ENCODE measurements around the gene FANCC.

DNA sequence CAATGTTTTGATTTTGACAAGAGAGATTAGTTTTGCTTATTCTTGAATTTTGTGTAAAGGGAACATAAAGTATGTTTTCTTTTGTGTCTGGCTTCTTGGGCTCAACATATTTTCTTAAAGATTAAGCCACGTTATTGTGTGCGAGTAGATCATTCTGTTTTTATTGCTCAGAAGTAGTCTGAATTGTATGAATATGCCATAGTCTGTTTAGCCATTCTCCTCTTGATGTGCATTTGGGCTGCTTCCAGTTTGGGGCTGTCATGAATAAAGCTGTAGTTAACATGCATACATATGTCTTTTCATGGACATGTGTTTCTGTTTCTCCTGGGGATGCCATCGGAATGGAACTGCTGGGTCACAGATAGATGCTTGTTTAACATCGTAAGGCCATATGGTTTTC is 198.9 kb downstream of the FANCC start:
- TF ChIP-seq, protein P1, sequence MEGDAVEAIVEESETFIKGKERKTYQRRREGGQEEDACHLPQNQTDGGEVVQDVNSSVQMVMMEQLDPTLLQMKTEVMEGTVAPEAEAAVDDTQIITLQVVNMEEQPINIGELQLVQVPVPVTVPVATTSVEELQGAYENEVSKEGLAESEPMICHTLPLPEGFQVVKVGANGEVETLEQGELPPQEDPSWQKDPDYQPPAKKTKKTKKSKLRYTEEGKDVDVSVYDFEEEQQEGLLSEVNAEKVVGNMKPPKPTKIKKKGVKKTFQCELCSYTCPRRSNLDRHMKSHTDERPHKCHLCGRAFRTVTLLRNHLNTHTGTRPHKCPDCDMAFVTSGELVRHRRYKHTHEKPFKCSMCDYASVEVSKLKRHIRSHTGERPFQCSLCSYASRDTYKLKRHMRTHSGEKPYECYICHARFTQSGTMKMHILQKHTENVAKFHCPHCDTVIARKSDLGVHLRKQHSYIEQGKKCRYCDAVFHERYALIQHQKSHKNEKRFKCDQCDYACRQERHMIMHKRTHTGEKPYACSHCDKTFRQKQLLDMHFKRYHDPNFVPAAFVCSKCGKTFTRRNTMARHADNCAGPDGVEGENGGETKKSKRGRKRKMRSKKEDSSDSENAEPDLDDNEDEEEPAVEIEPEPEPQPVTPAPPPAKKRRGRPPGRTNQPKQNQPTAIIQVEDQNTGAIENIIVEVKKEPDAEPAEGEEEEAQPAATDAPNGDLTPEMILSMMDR (IDR thresholded peaks at IDR 0.05; ENCODE audit: low read depth, low read length, missing input control): no peak
- TF ChIP-seq, protein P2, sequence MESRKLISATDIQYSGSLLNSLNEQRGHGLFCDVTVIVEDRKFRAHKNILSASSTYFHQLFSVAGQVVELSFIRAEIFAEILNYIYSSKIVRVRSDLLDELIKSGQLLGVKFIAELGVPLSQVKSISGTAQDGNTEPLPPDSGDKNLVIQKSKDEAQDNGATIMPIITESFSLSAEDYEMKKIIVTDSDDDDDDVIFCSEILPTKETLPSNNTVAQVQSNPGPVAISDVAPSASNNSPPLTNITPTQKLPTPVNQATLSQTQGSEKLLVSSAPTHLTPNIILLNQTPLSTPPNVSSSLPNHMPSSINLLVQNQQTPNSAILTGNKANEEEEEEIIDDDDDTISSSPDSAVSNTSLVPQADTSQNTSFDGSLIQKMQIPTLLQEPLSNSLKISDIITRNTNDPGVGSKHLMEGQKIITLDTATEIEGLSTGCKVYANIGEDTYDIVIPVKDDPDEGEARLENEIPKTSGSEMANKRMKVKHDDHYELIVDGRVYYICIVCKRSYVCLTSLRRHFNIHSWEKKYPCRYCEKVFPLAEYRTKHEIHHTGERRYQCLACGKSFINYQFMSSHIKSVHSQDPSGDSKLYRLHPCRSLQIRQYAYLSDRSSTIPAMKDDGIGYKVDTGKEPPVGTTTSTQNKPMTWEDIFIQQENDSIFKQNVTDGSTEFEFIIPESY (IDR thresholded peaks at IDR 0.05): no peak
- no peak for TF ChIP-seq SP1 (IDR thresholded peaks at IDR 0.05)
- TF ChIP-seq YY1 (IDR thresholded peaks at IDR 0.05): no peak
- TF ChIP-seq NR2F2 (IDR thresholded peaks at IDR 0.05): no peak
- TF ChIP-seq FOXA1 (IDR thresholded peaks at IDR 0.05): no peak
- TF ChIP-seq, protein P3, sequence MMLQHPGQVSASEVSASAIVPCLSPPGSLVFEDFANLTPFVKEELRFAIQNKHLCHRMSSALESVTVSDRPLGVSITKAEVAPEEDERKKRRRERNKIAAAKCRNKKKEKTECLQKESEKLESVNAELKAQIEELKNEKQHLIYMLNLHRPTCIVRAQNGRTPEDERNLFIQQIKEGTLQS (IDR thresholded peaks at IDR 0.05): no peak
- no peak for TF ChIP-seq TAF1 (conservative IDR thresholded peaks at IDR 0.05)

Measured in liver (tissue), 3 donors.